AG09309 (cell line): ENCODE data around the gene LSM6.
A peak's percentile ranks its signal among the peaks of the same experiment; 100 is the strongest.

Experiments
- DNase-seq: peaks from one replicate; pipeline ENCODE4 v3.0.0-alpha.2; 2010; ENCODE audit warnings: low read depth
- H3K4me3 ChIP-seq: 2 replicates; pipeline ENCODE4 v1.5.1; 2011; ENCODE audit warnings: mild to moderate bottlenecking, low read depth, low read length, moderate library complexity; ENCODE audit not compliant: control insufficient read depth
- CTCF ChIP-seq: IDR thresholded peaks from 2 replicates; pipeline ENCODE4 v1.5.1; 2011; ENCODE audit warnings: mild to moderate bottlenecking, low read depth, low read length, inconsistent platforms; ENCODE audit not compliant: insufficient read depth, control insufficient read depth; ENCODE audit errors: missing control alignments

The LSM6 gene

DNA sequence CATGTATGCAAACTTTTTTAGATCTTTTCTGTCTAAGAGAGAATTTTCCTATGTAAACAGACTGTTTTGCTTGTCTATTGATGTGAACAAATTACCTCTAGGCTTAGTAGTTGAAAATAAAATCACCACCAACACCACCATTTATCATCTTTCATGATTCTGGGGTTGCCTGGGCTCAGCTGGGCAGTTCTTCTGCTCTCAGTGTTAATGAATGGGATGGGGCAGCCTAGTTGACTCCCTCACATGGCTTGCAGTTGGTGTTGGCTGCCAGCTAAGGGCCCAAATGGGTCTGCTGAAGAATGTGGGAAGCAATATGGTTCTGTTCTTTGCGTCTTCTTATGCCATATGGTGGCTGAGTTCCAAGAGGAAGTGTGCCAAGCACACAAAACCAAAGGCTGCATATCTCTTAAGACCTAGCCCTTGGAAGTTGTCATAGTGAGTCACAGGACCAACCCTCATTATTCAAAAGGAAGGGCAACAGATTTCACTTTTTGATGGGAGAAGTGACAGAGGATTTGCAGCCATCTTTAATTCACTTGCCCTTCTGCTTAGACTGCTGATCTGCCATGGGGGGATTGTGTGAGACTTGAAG lies 56.7 kb downstream of the LSM6 start:
- no peak overlapping the region for H3K4me3 ChIP-seq
- no peak for DNase-seq
- TF ChIP-seq CTCF, result no peak

DNA sequence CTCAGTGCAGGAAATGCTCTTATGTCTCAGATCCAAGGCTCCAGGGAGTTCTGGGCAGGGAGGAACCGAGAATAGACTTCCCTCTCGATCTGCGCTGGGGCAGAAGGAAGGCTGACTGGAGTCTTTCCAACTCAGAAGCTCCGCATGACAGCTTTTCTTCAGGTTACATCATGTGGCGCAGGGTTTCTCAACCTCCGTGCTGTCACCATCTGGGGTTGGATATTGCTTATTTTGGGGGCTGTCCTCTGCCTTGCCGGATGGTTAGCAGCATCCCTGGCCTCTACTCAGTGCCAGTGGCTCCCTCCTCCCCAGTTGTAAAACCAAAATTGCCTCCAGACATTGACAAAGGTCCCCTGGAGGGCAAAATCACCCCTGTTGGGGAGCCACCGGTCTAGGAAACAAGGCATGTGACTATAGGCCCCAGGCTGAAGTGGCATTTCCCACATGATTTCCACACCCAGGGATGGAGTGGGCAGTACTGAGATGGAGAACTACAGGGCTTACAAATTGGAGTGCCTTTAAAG lies 60.2 kb downstream of the LSM6 start:
- no peak for TF ChIP-seq CTCF
- DNase-seq, result peak; percentile 4
- H3K4me3 ChIP-seq, result no peak overlapping the region

DNA sequence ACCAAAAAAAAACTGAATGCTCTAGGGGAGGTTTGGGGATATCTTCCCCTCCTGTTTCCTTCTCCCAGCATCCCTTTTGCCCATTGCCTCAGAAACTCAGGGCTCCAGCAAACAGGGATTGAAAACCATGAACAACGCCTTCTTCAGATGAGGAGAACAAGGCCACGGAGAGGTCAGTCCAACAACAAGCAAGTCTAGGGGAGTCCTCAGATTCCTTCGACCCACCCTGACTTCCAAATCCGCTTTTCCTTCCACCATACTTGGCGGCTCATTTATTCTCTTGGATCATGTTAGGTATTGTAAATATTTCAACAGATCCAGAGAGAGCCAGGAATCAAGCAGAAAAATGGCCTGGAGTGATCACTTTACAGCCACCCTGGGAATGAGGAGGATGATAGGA lies 60.7 kb downstream of the LSM6 start:
- no peak for DNase-seq
- no peak overlapping the region for H3K4me3 ChIP-seq
- TF ChIP-seq CTCF, result no peak

- DNase-seq, result no peak
- TF ChIP-seq CTCF, result no peak
- no peak overlapping the region for H3K4me3 ChIP-seq
Observed at GRCh38 chr4:146237092-146237491, 61.6 kb downstream of the LSM6 start.

- no peak overlapping the region for H3K4me3 ChIP-seq
- DNase-seq, result no peak
- no peak for TF ChIP-seq CTCF
Observed at GRCh38 chr4:146238107-146238506, 62.6 kb downstream of the LSM6 start.
